Kidney capillary endothelial cell (primary cell): ENCODE measurements around the gene MTFR1L.

Experiments
- DNase-seq: peaks from one replicate; pipeline ENCODE4 v3.0.0-alpha.2; 2018; ENCODE audit warnings: low spot score

MTFR1L gene

DNA sequence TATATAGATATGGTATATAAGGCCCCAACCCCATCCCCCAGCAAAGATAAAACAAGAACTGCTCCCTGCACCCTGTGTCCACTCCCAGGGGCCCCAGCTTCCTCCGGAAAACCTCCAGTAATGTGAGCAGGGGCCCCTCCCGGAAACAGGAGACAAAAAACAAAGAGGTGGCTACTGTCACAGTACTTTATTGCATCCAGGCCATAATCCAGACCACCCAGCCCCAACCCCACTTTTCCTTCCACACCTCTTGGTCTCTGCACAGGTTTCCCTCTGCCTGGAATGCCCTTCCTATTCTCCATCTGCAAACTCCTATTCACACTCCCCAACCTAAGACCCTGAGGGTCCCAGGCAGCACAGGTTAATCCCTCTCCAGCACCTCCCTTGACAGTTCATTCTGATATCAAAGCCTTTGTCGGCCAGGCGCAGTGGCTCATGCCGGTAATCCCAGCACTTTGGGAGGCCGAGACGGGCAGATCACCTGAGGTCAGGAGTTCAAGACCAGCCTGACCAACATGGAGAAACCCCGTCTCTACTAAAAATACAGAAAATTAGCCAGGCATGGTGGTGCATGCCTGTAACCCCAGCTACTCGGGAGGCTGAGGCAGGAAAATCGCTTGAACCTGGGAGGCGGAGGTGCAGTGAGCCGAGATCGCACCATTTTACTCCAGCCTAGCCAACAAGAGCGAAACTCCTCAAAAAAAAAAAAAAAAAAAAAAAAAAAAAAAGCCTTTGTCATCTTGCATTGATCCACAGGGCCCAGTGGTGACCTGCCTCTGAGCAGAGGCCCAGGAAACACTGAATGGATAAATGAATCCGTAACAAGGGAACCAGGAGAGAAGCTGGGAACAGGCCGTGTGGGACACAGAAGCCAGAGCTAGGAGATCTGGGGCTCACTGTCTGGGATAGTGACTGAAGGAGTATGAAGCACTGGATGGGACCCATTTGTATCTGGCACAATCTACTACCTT is 41.8 kb downstream of the MTFR1L start:
- no peak for DNase-seq

DNA sequence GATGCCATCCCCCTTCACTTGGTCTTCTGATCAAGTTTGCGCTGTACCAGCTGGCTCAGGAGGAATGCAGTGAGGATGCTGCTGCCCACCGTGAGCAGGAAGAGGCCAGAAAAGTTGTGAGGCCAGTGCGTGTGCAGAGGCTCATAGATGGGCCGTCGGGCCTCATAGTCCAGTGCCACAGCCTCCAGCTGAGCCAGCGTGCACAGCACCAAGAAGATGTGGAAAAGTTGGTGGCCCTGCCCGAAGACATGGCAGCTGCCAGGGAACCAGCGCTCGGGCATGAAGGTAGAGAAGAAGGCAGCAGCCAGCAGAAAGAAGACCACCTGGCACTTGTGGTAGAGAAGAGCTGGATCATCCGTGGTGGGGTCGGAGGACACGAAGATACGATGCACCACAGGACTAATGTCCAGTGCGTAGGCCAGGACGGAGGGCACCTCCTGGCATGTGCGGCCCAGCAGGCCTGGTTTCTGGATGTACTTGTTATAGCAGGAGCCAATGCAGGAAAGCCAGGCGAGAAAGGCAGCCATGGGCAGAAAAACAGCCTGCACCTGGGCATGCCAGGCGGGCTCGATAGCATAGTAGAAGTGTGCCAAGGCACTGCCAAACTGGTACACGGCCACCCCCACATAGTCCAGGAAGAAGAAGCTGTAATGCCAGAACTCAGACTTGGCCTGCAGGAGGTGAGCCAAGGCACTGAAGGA is 43.2 kb downstream of the MTFR1L start:
- DNase-seq = no peak

DNA sequence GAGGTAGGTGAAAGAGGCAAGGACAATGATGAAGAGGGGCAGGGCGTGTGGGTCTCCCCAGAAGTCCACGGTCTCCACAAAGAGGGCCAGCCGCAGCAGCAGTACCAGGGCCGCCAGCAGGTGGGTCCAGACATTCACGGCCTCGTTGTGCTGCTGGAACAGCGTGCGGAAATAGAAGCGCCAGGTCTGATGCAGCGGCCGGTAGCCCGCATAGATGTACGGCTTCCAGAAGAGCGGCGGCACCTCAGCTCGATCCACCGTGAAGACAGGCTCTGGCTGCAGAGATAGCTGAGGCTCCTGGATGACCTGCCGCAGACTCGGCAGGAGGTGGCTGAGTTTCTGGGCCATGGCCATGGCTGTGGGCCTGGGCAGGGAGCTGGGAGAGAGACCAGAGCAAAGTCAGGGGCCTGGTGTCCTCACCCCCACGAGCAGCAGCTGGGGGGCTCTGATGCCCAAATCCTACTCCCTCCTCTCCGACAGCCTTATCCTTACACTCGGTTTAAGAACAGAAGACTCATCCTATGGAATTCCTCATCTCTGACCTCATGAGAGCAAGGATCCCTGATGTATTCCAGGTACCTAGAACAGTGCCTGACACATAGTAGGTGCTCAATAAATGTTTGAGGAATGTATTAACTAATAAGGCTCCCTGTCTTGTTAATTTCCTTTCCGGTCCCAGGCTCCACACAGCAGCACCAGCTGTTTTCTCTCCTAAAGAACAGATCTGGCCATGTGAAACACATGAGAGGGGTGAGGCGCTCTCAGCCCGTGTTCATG is 43.9 kb downstream of the MTFR1L start:
- DNase-seq = no peak

DNA sequence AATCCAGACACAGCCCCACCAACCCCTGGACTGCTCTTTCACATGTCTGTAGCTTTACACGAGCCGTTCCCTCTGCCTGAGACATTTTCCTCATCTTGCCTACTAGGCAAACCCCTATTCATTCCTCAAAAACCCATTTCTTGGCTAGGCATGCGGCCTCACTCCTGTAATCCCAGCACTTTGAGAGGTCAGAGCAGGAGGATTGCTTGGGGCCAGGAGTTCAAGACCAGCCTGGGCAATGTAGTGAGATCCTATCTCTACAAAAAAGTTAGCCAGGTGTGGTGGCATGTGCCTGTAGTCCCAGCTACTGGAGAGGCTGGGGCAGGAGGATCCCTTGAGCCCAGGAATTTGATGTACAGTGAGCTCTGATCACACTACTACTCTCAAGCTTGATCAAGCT is 44.7 kb downstream of the MTFR1L start:
- no peak for DNase-seq

DNA sequence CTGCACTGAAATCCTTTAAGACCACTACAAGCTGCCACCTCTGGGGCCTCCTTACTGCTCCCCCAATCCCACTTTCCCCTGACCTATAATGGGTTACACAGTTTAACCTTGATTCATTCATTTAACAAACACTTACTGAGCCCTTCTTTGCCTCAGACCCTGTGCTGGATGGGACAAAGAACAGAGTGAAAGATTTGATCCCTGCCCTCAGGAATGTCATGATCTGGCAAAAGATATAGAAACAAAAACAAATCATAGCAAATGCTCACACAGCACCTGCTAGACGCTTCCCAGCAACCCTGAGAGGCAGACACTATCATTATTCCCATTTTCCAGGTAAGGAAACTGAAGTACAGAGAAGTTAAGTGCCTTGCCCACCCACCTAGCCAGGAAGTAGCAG is 46.5 kb downstream of the MTFR1L start:
- no peak for DNase-seq

DNA sequence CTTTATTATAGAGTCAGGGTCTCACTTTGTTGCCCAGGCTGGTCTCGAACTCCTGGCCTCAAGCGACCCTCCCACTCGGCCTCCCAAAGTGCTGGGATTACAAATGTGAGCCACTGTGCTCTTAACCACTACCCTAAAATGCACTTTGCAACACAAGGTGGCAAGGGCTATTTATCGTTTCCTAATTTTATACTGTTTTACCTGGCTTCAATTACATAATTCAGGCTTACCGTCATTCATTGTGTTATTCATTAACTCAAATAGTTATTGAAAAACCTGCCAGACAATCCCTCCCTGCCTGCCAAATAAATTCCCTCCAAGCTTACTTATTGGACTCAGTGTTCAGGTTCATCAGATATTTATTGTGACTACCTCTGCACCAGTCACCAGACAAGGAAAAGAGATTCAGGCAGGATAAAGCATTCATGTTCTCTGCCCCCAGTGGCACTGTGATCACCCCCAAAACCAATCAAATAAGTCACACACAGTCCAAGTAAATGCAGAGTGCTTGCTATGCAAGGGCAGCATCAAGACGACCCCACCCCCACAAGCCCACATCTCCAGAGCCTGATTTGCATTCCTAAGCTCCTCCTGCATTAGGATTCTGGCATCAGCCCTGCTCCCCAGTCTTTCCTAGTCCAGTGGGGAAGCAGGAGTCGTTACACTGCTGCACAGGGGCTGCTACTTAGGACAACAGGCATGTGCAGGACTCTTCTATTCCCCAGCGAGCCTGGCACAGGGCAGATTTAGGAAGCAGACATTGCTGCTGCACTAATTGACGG is 47.6 kb downstream of the MTFR1L start:
- DNase-seq = no peak

DNA sequence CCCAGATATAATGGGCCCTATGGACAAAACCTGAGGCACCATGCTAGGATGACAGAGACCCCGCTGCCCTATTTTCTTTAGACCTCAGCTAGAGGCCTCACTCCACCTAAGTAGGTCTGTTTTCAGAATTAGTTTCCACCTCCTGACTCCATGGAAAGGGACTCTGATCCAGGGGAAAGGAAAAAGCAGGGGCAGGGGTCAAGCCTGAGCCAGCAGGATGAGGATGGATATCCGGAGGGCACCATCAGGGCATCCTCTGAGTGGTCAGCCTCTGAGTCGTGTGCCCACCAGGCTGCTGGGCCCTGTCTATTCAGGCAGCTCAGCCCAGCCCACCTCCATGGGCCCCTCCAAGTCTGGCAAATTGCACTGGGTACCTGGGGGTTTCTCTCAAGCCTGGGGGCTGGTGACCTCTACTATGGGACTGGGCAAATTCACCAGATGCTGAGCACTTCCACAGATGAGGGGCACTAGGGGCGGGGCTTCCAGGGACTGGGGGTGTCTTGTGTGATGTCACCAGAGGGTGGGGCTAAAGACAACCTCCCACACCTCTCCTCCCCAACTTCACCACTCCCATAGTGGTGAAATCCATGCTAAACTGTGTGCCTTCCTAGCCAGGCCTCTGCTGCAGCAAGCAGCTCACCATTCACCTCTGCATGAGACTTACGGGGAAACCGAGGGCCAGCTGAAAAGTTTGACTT is 50.3 kb downstream of the MTFR1L start:
- DNase-seq = no peak

DNA sequence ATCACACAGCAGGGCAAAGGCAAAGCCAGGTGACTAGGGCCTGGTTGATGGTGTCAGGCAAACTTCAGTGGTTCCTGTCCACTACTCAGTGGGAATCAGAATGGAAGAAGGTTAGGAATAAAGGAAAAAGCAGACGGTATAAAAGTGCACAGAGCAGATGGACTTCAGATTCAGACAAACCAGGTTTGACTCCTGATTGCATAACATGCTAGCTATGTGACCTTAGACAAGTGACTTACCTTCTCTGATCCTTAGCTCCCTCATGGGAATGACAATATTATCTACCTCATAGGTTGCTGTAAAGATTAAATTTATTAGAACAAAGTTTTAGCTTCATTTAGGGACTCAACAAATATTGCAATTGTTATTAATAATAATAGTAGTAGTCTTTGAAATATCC is 50.9 kb downstream of the MTFR1L start:
- DNase-seq = no peak

DNA sequence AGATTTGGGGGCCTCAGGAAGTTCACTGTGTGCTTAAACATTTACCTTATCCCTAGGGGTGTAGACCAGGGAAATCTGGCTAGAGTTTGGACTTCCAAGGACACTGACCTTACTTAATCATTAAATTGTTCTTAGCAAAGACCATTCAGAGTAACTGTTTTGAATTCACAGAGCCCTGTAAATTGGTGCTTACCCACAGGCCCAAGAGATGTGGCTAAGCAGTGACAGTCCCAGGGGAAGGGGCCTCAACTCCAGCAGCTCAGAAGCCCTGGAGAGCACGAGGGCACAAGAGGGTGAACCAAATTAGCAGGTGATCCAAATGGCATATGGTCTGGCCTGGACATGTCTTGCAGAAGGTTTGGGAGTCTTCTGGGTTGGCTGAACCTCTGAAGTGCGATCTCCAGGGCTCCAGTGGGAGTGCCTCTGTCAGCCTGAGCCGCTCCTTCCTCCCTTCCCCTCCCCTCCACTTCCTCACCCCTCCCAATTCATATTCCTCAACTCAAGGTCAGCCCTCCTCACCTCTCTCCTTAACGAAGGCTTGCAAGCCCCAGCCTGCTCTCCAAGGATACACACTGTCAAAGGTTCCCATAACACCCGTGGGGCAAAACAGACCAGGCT is 51.4 kb downstream of the MTFR1L start:
- DNase-seq = no peak

DNA sequence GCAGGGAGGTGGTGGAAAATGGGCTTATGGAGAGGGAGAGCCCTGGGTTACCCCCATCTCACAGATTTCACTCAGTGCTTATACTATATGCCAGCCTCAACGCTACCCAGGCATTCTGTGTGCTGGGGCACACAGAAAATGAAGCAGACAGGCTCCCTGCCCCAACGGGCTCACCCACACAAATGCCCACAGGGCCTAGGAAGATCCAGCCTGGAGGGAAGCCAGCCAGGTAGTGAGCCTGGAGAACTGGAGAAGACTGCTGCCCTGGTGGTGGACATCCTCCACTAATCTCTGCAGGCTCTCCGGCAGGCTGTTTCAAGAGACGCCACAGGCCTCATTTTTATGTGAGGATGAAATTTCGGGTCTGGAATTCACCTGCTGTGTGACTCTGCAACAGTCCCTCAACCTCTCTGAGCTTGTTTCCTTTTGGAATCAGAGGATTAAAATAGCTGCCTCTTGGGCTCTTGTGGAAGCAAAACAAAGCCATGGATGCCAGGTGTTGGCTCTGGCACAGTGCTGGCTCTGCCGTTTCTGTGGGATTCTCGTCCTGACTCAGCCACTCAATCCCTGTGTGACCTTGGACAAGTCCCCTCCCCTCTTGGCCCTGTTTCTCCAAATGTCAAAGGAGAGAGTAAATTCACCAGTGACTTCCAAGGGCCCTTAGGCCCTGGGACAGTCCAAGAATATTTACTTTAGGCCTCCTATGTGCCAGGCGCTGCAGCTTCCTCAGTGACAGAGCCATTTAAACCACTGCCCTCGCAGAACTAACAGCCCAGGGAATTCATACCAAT is 52.1 kb downstream of the MTFR1L start:
- DNase-seq = no peak

DNA sequence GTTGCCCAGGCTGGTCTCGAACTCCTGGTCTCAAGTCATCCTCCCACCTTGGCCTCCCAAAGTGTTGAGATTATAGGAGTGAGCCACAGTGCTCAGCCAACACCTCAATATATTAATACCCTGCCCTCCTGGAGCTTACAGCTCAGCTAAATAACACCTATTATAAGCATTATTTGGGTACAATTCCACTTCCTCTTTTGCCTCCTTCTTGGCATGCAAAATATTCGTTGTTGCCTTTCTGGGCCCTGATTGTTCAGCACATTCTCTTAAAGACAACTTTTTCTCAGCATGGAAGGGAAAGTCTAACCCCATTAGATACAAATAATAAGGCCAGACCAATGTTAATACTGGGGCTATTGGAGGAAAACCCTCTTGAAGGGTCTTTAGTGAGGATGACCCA is 53.0 kb downstream of the MTFR1L start:
- no peak for DNase-seq

DNA sequence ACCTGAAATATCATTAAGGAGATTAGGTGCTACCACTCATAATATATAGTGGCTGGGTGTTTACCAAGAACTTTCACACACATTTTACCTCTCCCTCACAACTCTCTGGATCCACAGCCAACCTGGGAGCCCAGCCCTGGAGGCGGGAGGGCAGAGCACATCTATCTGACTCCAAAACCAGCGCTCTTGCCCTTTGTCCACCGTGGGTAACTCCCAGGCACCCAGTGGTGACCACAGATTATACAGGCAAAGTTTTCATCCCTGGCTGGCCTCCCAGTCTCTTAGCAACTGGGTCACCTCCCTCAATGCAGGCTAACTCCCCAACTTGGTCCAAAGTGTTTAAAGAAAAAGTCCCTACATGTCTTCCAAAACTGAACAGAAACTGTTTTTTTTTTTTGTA is 53.4 kb downstream of the MTFR1L start:
- no peak for DNase-seq

DNA sequence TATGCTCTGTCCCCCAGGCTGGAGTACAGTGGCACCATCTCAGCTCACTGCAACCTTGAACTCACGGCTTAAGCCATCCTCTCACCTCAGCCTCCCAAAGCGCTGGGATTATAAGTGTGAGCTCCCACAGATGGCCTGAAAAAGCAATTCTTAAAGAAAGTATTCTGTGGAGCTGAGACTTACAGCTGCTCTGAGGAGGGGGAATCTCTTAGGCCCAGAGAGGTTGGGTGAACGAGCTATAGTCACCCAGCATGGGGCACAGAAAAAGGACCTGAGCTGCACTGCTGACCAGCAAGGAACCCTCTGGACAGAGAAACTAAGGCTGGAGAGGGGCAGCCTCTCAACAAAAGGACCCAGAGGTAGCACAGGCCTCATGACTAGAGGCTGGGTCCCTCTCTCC is 54.5 kb downstream of the MTFR1L start:
- DNase-seq = no peak

DNA sequence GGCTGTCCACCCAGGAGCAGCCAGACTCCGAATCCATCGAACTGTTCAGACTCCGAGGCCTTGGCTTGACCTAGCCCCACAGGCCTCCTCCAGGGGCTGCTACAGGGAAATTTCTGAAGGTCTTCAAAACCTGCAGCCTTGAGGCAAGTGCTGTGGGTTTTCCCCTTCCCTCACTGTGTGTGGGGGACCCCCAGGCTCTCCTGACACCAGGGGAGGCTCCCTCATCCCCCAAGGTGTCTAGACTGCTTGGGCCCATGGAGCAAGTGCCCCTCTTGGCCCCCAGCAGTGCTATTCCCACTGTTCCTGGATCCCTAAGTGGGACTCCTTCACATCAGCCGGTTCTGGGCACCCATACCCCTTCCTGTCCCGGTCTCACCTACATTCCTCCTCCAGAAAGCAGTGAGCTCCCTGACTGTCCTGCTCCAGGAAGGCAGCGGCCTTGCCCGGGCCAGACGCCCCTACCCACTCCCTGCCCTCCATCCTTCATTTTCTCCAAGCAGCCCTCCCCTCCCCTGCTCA is 54.9 kb downstream of the MTFR1L start:
- no peak for DNase-seq

DNA sequence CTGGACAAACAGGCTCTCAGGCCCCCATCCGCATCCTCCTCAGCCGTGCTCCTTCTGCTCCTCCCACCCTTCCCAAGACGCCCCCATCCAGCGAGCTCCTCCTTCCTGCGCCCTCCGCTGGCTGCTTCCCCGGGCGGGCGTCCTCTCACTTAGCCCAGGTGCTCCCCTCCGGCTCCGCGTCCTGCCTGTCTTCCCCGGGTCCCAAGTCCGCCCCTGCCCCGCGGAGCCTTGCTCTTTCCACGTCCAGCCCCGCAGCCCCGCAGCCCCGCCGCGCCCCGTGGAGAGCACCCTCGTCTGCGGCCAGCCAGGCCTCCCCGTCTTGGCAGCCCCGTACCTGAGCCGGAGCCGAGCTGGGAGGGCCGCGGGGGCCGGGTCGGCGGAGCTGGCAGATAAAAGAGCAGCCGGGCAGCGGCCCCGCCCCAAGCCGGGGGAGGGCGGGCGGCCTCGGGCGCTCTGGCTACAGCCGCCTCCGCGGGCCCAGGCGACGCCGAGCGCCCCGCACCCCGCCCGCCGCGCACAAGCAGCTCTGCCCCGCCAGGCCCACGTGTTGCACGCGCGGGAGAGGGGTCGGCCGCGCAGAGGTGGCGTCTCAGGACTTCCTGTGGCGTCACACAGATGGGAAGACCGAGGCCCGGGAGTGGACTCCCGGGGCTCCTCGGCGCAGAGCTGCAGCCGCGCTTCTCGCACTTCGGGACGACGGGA is 55.6 kb downstream of the MTFR1L start, which contains the start of gene PAQR7:
Gene PAQR7 (minus strand): TSS at position 555 of the 702 bp plus-strand sequence. CDS start 11,869 bp downstream, outside the sequence.
- DNase-seq = peak; percentile 50

DNA sequence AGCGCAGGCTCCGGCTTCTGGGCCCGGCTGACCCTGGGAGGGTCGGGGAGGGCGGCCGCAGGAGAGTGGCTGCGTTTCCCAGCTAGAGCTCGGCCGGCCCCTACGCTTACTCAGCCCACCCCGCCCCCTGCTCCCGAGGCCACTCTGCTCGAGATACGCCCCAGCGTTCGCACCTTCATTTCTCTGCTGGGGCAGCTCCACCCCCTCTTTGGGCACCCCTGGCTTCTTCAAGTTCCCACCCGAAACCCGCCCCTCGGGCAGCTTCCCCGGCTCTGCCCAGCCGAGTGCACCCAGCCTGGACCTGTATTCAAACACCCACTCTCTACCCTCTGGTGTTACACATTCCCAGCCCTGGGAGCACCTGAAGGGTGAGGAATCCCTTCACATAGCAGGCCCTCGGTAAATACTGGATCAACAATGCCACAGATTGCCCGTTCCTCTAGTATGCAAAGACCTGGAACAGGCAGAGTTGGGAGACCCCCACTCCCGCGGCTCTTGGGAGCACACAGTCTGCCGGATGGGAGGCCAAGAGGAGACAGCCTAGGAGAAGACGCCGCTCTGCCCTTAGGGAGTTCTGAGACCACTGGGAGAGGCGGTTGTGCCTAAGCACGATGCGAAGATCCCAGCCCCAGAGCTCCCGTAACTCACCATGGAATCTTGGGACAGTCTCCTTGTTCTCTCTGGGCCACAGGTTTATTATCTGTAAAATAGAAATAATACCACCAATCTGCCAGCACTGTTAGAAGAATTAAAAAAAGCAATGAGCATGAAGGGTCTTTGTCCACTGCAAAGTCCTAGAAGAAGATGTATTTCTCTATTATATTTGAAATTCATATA is 56.3 kb downstream of the MTFR1L start:
- DNase-seq = no peak

DNA sequence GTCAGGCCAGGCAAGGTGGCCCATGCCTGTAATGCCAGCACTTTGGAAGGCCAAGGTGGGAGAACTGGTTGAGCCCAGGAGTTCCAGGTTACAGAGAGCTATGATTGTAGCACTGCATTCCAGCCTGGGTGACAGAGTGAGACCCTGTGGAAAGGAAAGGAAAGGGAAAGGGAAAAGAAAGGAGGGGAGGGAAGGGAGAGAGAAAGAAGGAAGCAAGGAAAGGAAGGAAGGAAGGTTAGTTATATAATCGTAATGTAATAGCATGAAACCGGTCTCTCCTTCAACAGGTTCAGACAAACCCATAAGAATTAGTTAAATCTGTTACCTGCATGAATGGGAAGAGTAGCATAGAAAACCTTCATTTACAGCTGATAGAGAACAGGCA is 56.9 kb downstream of the MTFR1L start:
- no peak for DNase-seq

DNA sequence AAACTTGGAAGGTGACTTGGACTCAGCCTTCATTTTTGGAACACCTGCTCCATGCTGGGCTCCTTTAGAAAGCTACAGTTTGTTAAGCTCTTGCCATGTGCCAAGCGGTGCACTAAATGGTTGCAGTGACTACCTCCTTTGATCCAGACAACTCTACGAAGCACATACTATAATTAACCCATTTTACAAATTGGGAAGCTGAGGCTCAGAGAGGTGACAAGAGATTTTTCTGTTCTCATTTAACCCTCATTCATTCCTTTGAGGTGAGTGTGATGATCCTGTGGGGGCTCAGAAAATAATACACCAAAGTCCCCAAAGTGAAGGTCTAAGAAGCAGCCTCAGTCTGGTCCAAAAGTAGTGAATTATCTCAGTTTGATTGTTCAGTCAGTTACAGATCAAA is 57.4 kb downstream of the MTFR1L start:
- no peak for DNase-seq
